SK-N-SH (cell line): Measurements from ENCODE around the gene ZNF417. TPM values are rescaled to one million over a fixed set of nuclear protein-coding genes. Genes with fewer than 3 reads are reported as not detected.

Experiments used
- CTCF ChIA-PET: fragments of 300-600, 350-600 bp; formaldehyde crosslinking; extraction: SDS; loops from one replicate; lab custom pipeline; 2021; lab: Yijun Ruan, JAX
- POLR2A ChIA-PET: fragments of 350-600 bp; sonication (Branson Sonifier 250); formaldehyde crosslinking; extraction: SDS; loops from one replicate; lab custom pipeline; 2020; ENCODE audit warnings: antibody characterized with exemption, inconsistent platforms; lab: Yijun Ruan, JAX
- DNase-seq: peaks from one replicate; pipeline ENCODE4 v3.0.0; 2012
- H2AFZ ChIP-seq: fragments of 200-600 bp; sonication (generic); 2 replicates; pipeline ENCODE4 v1.8.1; 2016; ENCODE audit warnings: antibody characterized with exemption, mild to moderate bottlenecking, low read depth
- H3F3A ChIP-seq: fragments of 200-600 bp; sonication (generic); replicated peaks from 2 replicates; pipeline ENCODE3; 2016; ENCODE audit warnings: antibody characterized with exemption, mild to moderate bottlenecking; ENCODE audit not compliant: insufficient read depth
- H3K27ac ChIP-seq, 2 experiments: fragments of 200-500 bp in 1 of 2; fragments of 200-600 bp in 1 of 2; sonication (Bioruptor generic) in 1 of 2; sonication (generic), shearing (Covaris generic) in 1 of 2; 2 replicates each; pipeline versions ENCODE4 v1.5.1 to v1.6.1; 2014 to 2016; ENCODE audit warnings: low read depth in 2 of 2, inconsistent platforms in 1 of 2, low read length in 1 of 2, mild to moderate bottlenecking in 1 of 2, mixed read lengths in 1 of 2
- H3K27me3 ChIP-seq: fragments of 200-600 bp; sonication (generic), shearing (Covaris generic); 2 replicates; pipeline ENCODE4 v1.6.1; 2016; ENCODE audit warnings: mixed run types; ENCODE audit not compliant: insufficient read depth
- H3K36me3 ChIP-seq, 2 experiments: fragments of 200-500 bp in 1 of 2; fragments of 200-600 bp in 1 of 2; sonication (Bioruptor generic) in 1 of 2; sonication (generic) in 1 of 2; replicated peaks in 1 of 2; 2 replicates each; pipeline versions ENCODE3 to v1.5.1; 2014 to 2016; ENCODE audit warnings: low read length in 1 of 2, mild to moderate bottlenecking in 1 of 2; ENCODE audit not compliant: insufficient read depth in 2 of 2, control insufficient read depth in 1 of 2
- H3K4me1 ChIP-seq, 2 experiments: fragments of 200-500 bp in 1 of 2; fragments of 200-600 bp in 1 of 2; sonication (Bioruptor generic) in 1 of 2; sonication (generic), shearing (Covaris generic) in 1 of 2; 2 replicates each; pipeline versions ENCODE4 v1.5.1 to v1.6.1; 2014 to 2016; ENCODE audit warnings: low read depth in 1 of 2, low read length in 1 of 2, mixed run types in 1 of 2; ENCODE audit not compliant: insufficient read depth in 2 of 2, control insufficient read depth in 1 of 2
- H3K4me2 ChIP-seq: fragments of 200-600 bp; sonication (generic), shearing (Covaris generic); 2 replicates; pipeline ENCODE4 v1.6.1; 2017; ENCODE audit warnings: mixed run types
- H3K4me3 ChIP-seq, 2 experiments: fragments of 200-500 bp in 1 of 2; fragments of 200-600 bp in 1 of 2; sonication (Bioruptor generic) in 1 of 2; sonication (generic), shearing (Covaris generic) in 1 of 2; 2 replicates each; pipeline versions ENCODE4 v1.5.1 to v1.8.1; 2014 to 2016; ENCODE audit warnings: low read depth in 2 of 2, inconsistent platforms in 1 of 2, low read length in 1 of 2, mild to moderate bottlenecking in 1 of 2, mixed read lengths in 1 of 2, moderate library complexity in 1 of 2
- H3K79me2 ChIP-seq: fragments of 200-600 bp; sonication (generic); 2 replicates; pipeline ENCODE4 v1.8.1; 2017; ENCODE audit warnings: mild to moderate bottlenecking; ENCODE audit not compliant: insufficient read depth
- H3K9ac ChIP-seq: fragments of 200-600 bp; sonication (generic); 2 replicates; pipeline ENCODE4 v1.6.1; 2017; ENCODE audit warnings: mixed run types
- H3K9me2 ChIP-seq: fragments of 200-600 bp; sonication (generic); 2 replicates; pipeline ENCODE4 v1.6.1; 2017; ENCODE audit warnings: mixed run types
- H3K9me3 ChIP-seq: fragments of 200-600 bp; sonication (generic); 2 replicates; pipeline ENCODE4 v1.6.1; 2017; ENCODE audit warnings: mixed run types, mild to moderate bottlenecking, moderate library complexity
- H4K20me1 ChIP-seq: fragments of 200-600 bp; sonication (generic); 2 replicates; pipeline ENCODE4 v1.6.1; 2017; ENCODE audit warnings: mild to moderate bottlenecking, mixed run types; ENCODE audit not compliant: insufficient read depth
- CHD2 ChIP-seq: fragments of 150-350 bp; IDR thresholded peaks from 2 replicates; pipeline ENCODE4 v1.6.1; 2018; ENCODE audit warnings: low read length; ENCODE audit not compliant: partially characterized antibody
- ELF1 ChIP-seq: IDR thresholded peaks from 2 replicates; pipeline ENCODE4 v1.4.0; 2012
- FOXJ3 ChIP-seq: sonication (generic); formaldehyde crosslinking; IDR thresholded peaks from 2 replicates; pipeline ENCODE4 v1.5.1; 2020; ENCODE audit warnings: mild to moderate bottlenecking, missing genetic modification reagents
- FOXM1 ChIP-seq: IDR thresholded peaks from 2 replicates; pipeline ENCODE4 v1.4.0; 2012; ENCODE audit warnings: low read depth, mild to moderate bottlenecking
- JUND ChIP-seq: IDR thresholded peaks from 2 replicates; pipeline ENCODE4 v1.4.0; 2012
- MEF2A ChIP-seq: IDR thresholded peaks from 2 replicates; pipeline ENCODE4 v1.4.0; 2012; ENCODE audit warnings: low read depth, borderline replicate concordance
- MXI1 ChIP-seq: IDR thresholded peaks from 2 replicates; pipeline ENCODE4 v1.6.1; 2012; ENCODE audit warnings: mild to moderate bottlenecking, low read depth, low read length, improper control_type of control experiment
- NRF1 ChIP-seq: IDR thresholded peaks from 2 replicates; pipeline ENCODE4 v1.6.1; 2012; ENCODE audit warnings: low read depth, mild to moderate bottlenecking, low read length
- RCOR1 ChIP-seq: fragments of 150-350 bp; IDR thresholded peaks from 2 replicates; pipeline ENCODE4 v1.6.1; 2017; ENCODE audit warnings: antibody characterized with exemption, low read length
- RFX5 ChIP-seq: IDR thresholded peaks from 2 replicates; pipeline ENCODE4 v1.6.1; 2012; ENCODE audit warnings: mild to moderate bottlenecking, improper control_type of control experiment, low read length
- RXRA ChIP-seq: IDR thresholded peaks from 2 replicates; pipeline ENCODE4 v1.4.0; 2012; ENCODE audit warnings: low read depth, mild to moderate bottlenecking, borderline replicate concordance
- SMC3 ChIP-seq: IDR thresholded peaks from 2 replicates; pipeline ENCODE4 v1.6.1; 2012; ENCODE audit warnings: low read depth, low read length, improper control_type of control experiment
- TCF12 ChIP-seq: IDR thresholded peaks from 2 replicates; pipeline ENCODE4 v1.4.0; 2012
- TEAD4 ChIP-seq: IDR thresholded peaks from 2 replicates; pipeline ENCODE4 v1.4.0; 2012; ENCODE audit warnings: mild to moderate bottlenecking, borderline replicate concordance; ENCODE audit not compliant: insufficient read depth
- WGBS: methylation state at CpG from one replicate; pipeline ENCODE4 v1.1.6; 2017; ENCODE audit warnings: low lambda C conversion rate; 5-methylcytosine and 5-hydroxymethylcytosine counted together
- polyA plus RNA-seq, 3 experiments: library from polyadenylated mRNA; depleted of rRNA; stranded (reverse); fragments of >200 nt; gene quantifications; 2 replicates each; pipeline ENCODE4 v1.2.3, GENCODE V29; 2012
- TF ChIP-seq, protein P1 (sequence below): IDR thresholded peaks from 2 replicates; pipeline ENCODE4 v1.4.0; 2012; ENCODE audit warnings: low read depth
- TF ChIP-seq, protein P2 (sequence below): IDR thresholded peaks from 2 replicates; pipeline ENCODE4; 2012
- TF ChIP-seq, protein P3 (sequence below): IDR thresholded peaks from 2 replicates; pipeline ENCODE4 v1.4.0; 2012; ENCODE audit warnings: low read depth, borderline replicate concordance
- TF ChIP-seq, protein P4 (sequence below): IDR thresholded peaks from 2 replicates; pipeline ENCODE4 v1.6.1; 2012; ENCODE audit warnings: mild to moderate bottlenecking, low read depth, low read length, moderate library complexity

The ZNF417 gene
- polyA plus RNA-seq, 1 of the 3 experiments (the other 2 are of a cell fraction) = 1.7 TPM

DNA sequence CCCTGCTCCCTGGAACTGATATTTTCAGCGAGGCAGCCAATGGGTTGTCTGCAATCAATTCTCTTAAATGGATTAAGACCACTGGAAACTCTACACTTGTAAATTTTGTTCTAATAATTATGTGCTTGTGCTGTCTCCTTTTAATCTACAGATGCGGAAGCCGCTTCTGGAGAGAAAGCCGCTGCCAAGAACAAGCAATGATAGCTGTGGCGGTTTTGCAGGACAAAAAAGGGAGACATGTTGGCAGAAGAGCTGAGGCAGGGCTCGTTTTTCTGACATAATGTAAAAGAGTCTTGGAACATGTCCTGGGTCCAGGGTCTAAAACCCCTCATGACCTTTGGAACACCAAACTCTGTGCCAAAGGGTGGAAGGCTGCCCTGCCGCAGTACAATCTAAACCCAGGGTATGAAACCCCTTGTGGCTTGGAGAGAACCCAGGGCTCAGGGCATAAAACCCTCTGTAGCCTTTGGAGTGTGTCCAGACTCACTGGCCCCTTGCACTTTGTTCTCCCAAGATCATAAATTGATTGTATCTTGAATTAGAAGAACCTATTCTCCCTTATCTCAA is 12.7 kb downstream of the ZNF417 start (continued):
- TF ChIP-seq TEAD4 = no peak
- no peak for TF ChIP-seq MXI1
- TF ChIP-seq MEF2A = no peak
- TF ChIP-seq CHD2 = no peak
- TF ChIP-seq FOXJ3 = no peak
- no peak for TF ChIP-seq RXRA
- TF ChIP-seq, all 33 proteins: peak for 0

DNA sequence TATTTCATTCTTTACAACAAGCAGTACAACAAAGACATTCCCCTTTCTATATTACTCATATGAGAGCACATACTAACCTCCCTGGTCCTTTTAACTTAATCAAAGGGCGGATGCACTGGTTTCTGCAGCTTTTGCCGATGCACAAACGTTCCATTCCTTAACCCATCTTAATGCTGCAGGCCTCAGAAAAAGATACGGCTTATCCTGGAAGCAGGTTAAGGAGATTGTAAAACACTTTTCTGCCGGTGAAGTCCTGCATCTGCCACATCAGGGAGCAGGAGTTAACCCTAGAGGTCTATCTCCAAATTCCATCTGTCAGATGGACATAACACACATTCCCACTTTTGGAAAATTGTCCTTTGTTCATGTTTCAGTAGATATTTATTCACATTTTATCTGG is 16.1 kb downstream of the ZNF417 start:
- CTCF ChIA-PET = no interaction called here

More for the DNA sequence above, 16.1 kb downstream of the ZNF417 start:
- no peak overlapping the region for H3K4me3 ChIP-seq
- H3K9me3 ChIP-seq = 0 out of 2 replicates have a peak, but pooled peaks cover 6% of the 10 kb centered on the region
- 75% methylated on average over 5 of the region's 5 CpGs for WGBS
- H3K4me2 ChIP-seq = no peak overlapping the region
- no peaks in the 10 kb centered on the region for H3K27me3 ChIP-seq
- H4K20me1 ChIP-seq = no peaks in the 10 kb centered on the region
- no peak overlapping the region for H2AFZ ChIP-seq
- H3K9me2 ChIP-seq = no peaks in the 10 kb centered on the region
- no peaks in the 10 kb centered on the region for H3K4me1 ChIP-seq
- POLR2A ChIA-PET = no interaction called here
- TF ChIP-seq, protein P1, sequence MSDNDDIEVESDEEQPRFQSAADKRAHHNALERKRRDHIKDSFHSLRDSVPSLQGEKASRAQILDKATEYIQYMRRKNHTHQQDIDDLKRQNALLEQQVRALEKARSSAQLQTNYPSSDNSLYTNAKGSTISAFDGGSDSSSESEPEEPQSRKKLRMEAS = no peak
- TF ChIP-seq ELF1 = no peak
- no peak for TF ChIP-seq SMC3
- no peak for TF ChIP-seq RCOR1
- TF ChIP-seq MEF2A = no peak
- no peak for TF ChIP-seq TCF12
- TF ChIP-seq TEAD4 = no peak
- no peak for TF ChIP-seq RFX5
- TF ChIP-seq, protein P2, sequence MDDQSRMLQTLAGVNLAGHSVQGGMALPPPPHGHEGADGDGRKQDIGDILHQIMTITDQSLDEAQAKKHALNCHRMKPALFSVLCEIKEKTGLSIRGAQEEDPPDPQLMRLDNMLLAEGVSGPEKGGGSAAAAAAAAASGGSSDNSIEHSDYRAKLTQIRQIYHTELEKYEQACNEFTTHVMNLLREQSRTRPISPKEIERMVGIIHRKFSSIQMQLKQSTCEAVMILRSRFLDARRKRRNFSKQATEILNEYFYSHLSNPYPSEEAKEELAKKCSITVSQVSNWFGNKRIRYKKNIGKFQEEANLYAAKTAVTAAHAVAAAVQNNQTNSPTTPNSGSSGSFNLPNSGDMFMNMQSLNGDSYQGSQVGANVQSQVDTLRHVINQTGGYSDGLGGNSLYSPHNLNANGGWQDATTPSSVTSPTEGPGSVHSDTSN = no peak
- TF ChIP-seq FOXM1 = no peak
- TF ChIP-seq JUND = no peak
- no peak for TF ChIP-seq RXRA
- TF ChIP-seq, protein P3, sequence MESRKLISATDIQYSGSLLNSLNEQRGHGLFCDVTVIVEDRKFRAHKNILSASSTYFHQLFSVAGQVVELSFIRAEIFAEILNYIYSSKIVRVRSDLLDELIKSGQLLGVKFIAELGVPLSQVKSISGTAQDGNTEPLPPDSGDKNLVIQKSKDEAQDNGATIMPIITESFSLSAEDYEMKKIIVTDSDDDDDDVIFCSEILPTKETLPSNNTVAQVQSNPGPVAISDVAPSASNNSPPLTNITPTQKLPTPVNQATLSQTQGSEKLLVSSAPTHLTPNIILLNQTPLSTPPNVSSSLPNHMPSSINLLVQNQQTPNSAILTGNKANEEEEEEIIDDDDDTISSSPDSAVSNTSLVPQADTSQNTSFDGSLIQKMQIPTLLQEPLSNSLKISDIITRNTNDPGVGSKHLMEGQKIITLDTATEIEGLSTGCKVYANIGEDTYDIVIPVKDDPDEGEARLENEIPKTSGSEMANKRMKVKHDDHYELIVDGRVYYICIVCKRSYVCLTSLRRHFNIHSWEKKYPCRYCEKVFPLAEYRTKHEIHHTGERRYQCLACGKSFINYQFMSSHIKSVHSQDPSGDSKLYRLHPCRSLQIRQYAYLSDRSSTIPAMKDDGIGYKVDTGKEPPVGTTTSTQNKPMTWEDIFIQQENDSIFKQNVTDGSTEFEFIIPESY = no peak
- TF ChIP-seq, protein P4, sequence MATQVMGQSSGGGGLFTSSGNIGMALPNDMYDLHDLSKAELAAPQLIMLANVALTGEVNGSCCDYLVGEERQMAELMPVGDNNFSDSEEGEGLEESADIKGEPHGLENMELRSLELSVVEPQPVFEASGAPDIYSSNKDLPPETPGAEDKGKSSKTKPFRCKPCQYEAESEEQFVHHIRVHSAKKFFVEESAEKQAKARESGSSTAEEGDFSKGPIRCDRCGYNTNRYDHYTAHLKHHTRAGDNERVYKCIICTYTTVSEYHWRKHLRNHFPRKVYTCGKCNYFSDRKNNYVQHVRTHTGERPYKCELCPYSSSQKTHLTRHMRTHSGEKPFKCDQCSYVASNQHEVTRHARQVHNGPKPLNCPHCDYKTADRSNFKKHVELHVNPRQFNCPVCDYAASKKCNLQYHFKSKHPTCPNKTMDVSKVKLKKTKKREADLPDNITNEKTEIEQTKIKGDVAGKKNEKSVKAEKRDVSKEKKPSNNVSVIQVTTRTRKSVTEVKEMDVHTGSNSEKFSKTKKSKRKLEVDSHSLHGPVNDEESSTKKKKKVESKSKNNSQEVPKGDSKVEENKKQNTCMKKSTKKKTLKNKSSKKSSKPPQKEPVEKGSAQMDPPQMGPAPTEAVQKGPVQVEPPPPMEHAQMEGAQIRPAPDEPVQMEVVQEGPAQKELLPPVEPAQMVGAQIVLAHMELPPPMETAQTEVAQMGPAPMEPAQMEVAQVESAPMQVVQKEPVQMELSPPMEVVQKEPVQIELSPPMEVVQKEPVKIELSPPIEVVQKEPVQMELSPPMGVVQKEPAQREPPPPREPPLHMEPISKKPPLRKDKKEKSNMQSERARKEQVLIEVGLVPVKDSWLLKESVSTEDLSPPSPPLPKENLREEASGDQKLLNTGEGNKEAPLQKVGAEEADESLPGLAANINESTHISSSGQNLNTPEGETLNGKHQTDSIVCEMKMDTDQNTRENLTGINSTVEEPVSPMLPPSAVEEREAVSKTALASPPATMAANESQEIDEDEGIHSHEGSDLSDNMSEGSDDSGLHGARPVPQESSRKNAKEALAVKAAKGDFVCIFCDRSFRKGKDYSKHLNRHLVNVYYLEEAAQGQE = no peak
- no peak for TF ChIP-seq NRF1
- no peak for TF ChIP-seq CHD2
- no peaks in the 10 kb centered on the region for H3K79me2 ChIP-seq
- H3K36me3 ChIP-seq = peaks cover 0 to 13% of the 10 kb centered on the region in 2 experiments
- H3K27ac ChIP-seq = no peak overlapping the region
- H3F3A ChIP-seq = no peaks in the 10 kb centered on the region
- H3K9ac ChIP-seq = no peak overlapping the region
- no peak for DNase-seq
